ENCODE data around the gene CKMT2. TPM values are rescaled to one million over a fixed set of nuclear protein-coding genes. Genes with fewer than 3 reads are reported as not detected.
A peak's percentile ranks its signal among the peaks of the same experiment; 100 is the strongest.

Gene CKMT2
- total and polyA plus RNA-seq, 2 experiments from 2014 or later = 2.9 to 8.2 TPM

- TF ChIP-seq ZNF462 (CRISPR knock-in tag; IDR thresholded peaks at IDR 0.05) (no peak), EZH2 (IDR thresholded peaks at IDR 0.05; ENCODE audit: low read depth, unreplicated experiment) (no peak), EZH2phosphoT487 (IDR thresholded peaks at IDR 0.05; ENCODE audit: unreplicated experiment) (no peak), CREB1 (CRISPR knock-in tag; IDR thresholded peaks at IDR 0.05; ENCODE audit: low read depth) (no peak)
Measured at GRCh38 chr5:81209869-81210493, 23.1 kb upstream of the CKMT2 start (continued).

DNA sequence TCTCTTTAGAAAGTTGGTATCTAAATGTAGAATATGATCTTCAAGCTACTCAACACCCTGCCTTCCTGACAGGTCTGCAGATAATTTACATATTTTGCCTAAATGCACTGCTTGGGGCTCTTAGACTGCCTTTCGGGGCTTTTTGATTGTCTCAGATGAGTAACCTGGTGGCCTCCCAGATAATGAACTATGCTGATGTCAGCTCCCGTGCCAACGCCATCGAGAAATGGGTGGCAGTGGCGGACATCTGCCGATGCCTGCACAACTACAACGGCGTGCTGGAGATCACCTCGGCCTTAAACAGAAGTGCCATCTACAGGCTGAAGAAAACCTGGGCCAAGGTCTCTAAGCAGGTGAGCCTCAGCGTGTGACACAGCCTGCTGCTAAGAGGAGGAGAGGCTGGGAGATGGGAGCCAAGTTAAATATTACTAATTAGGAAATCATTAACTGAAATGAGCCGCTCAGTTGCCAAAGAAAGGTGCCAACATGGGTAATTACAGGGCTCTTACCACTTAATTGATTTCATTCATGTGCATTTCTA lies 20.8 kb upstream of the CKMT2 start:
- H3K27ac Mint-ChIP-seq = no peak overlapping the region

More for the DNA sequence above, 20.8 kb upstream of the CKMT2 start:
- Histone ChIP-seq H3K9me2 (ENCODE audit: insufficient read depth) (no peaks in the 10 kb centered on the region), H3F3A (replicated peaks; ENCODE audit: low read depth) (no peaks in the 10 kb centered on the region), H3K4me3 (no peak overlapping the region), H3K36me3 (ENCODE audit: insufficient read depth) (no peaks in the 10 kb centered on the region), H2AFZ (no peak overlapping the region), H4K20me1 (replicated peaks; ENCODE audit: insufficient read depth) (peaks cover 4% of the 10 kb centered on the region), H3K4me1 (ENCODE audit: insufficient read depth) (no peaks in the 10 kb centered on the region), H3K27me3 (ENCODE audit: insufficient read depth) (no peaks in the 10 kb centered on the region), H3K79me2 (replicated peaks; ENCODE audit: insufficient read depth) (no peaks in the 10 kb centered on the region), H3K27ac (ENCODE audit: low read depth) (no peak overlapping the region), H3K4me2 (no peak overlapping the region)
- no peak for DNase-seq (ENCODE audit: low spot score)
- Mint-ChIP-seq H3K9me3 (no peaks in the 10 kb centered on the region), H3K4me3 (no peak overlapping the region), H3K27me3 (ENCODE audit: insufficient read depth, low read depth, poor library complexity) (peaks cover 2% of the 10 kb centered on the region), H3K4me1 (no peaks in the 10 kb centered on the region), H3K36me3 (ENCODE audit: low read depth) (no peaks in the 10 kb centered on the region)
- ATAC-seq = peak; percentile 52
- TF ChIP-seq CTCF (conservative IDR thresholded peaks at IDR 0.05; ENCODE audit: low read depth in 2 of 2) (peak in 1 of 2 experiments; percentile 37; a peak in 2 of 4 replicates), EZH2phosphoT487 (IDR thresholded peaks at IDR 0.05; ENCODE audit: unreplicated experiment) (no peak), EZH2 (IDR thresholded peaks at IDR 0.05; ENCODE audit: low read depth, unreplicated experiment) (no peak), POLR2AphosphoS5 (IDR thresholded peaks at IDR 0.05; ENCODE audit: low read depth) (no peak)
- TF ChIP-seq, protein P1, sequence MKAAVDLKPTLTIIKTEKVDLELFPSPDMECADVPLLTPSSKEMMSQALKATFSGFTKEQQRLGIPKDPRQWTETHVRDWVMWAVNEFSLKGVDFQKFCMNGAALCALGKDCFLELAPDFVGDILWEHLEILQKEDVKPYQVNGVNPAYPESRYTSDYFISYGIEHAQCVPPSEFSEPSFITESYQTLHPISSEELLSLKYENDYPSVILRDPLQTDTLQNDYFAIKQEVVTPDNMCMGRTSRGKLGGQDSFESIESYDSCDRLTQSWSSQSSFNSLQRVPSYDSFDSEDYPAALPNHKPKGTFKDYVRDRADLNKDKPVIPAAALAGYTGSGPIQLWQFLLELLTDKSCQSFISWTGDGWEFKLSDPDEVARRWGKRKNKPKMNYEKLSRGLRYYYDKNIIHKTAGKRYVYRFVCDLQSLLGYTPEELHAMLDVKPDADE (IDR thresholded peaks at IDR 0.05) = no peak
- TF ChIP-seq, protein P2, sequence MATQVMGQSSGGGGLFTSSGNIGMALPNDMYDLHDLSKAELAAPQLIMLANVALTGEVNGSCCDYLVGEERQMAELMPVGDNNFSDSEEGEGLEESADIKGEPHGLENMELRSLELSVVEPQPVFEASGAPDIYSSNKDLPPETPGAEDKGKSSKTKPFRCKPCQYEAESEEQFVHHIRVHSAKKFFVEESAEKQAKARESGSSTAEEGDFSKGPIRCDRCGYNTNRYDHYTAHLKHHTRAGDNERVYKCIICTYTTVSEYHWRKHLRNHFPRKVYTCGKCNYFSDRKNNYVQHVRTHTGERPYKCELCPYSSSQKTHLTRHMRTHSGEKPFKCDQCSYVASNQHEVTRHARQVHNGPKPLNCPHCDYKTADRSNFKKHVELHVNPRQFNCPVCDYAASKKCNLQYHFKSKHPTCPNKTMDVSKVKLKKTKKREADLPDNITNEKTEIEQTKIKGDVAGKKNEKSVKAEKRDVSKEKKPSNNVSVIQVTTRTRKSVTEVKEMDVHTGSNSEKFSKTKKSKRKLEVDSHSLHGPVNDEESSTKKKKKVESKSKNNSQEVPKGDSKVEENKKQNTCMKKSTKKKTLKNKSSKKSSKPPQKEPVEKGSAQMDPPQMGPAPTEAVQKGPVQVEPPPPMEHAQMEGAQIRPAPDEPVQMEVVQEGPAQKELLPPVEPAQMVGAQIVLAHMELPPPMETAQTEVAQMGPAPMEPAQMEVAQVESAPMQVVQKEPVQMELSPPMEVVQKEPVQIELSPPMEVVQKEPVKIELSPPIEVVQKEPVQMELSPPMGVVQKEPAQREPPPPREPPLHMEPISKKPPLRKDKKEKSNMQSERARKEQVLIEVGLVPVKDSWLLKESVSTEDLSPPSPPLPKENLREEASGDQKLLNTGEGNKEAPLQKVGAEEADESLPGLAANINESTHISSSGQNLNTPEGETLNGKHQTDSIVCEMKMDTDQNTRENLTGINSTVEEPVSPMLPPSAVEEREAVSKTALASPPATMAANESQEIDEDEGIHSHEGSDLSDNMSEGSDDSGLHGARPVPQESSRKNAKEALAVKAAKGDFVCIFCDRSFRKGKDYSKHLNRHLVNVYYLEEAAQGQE (IDR thresholded peaks at IDR 0.05; ENCODE audit: unreplicated experiment) = no peak

All from GM23338 (cell line).